HCT116 (cell line): Measurements from ENCODE around the gene PCDH9.

Experiments used
- CBX3 ChIP-seq: IDR thresholded peaks from 2 replicates; pipeline ENCODE4 v1.6.1; 2012; ENCODE audit warnings: low read depth
- EGR1 ChIP-seq: IDR thresholded peaks from 2 replicates; pipeline ENCODE4 v1.6.1; 2012; ENCODE audit warnings: low read depth
- EZH2 ChIP-seq: fragments of 200-600 bp; sonication (generic); IDR thresholded peaks from 2 replicates; pipeline ENCODE4 v1.6.1; 2017; ENCODE audit warnings: antibody characterized with exemption, mixed run types
- EZH2phosphoT487 ChIP-seq: fragments of 200-600 bp; IDR thresholded peaks from 2 replicates; pipeline ENCODE4 v1.6.1; 2018; ENCODE audit warnings: antibody characterized with exemption, borderline replicate concordance
- JUND ChIP-seq: IDR thresholded peaks from 2 replicates; pipeline ENCODE4 v1.6.1; 2012
- MAX ChIP-seq: IDR thresholded peaks from 2 replicates; pipeline ENCODE4 v1.6.1; 2012
- POLR2A ChIP-seq: IDR thresholded peaks from 2 replicates; pipeline ENCODE4 v1.7.0; 2011; ENCODE audit warnings: borderline replicate concordance; ENCODE audit not compliant: insufficient read depth, insufficient read length; ENCODE audit errors: extremely low read depth
- POLR2AphosphoS5 ChIP-seq: IDR thresholded peaks from 2 replicates; pipeline ENCODE4 v1.6.1; 2011; ENCODE audit warnings: mild to moderate bottlenecking, low read depth, low read length, moderate library complexity
- RAD21 ChIP-seq: IDR thresholded peaks from 2 replicates; pipeline ENCODE4 v1.6.1; 2012; ENCODE audit warnings: low read depth, mild to moderate bottlenecking
- SP1 ChIP-seq: IDR thresholded peaks from 2 replicates; pipeline ENCODE4 v1.6.1; 2012; ENCODE audit warnings: low read depth
- SRF ChIP-seq: IDR thresholded peaks from 2 replicates; pipeline ENCODE4 v1.6.1; 2012; ENCODE audit warnings: low read depth
- YY1 ChIP-seq: IDR thresholded peaks from 2 replicates; pipeline ENCODE4 v1.6.1; 2011; ENCODE audit warnings: low read length, low read depth, moderate library complexity, mild to moderate bottlenecking; ENCODE audit not compliant: insufficient replicate concordance; ENCODE audit errors: extremely low read depth
- TF ChIP-seq, protein P1 (sequence below), 3 experiments: fragments of 200-600 bp in 1 of 3; sonication (generic) in 1 of 3; IDR thresholded peaks in 2 of 3; conservative IDR thresholded peaks in 1 of 3; 2 replicates each; pipeline ENCODE4 v1.5.1; 2012 to 2017; ENCODE audit warnings: low read depth in 2 of 3, low read length in 2 of 3, antibody characterized with exemption in 1 of 3, borderline replicate concordance in 1 of 3, control low read depth in 1 of 3, mild to moderate bottlenecking in 1 of 3, mixed read lengths in 1 of 3, mixed run types in 1 of 3, moderate library complexity in 1 of 3; ENCODE audit not compliant: insufficient read depth in 1 of 3
- TF ChIP-seq, protein P2 (sequence below): IDR thresholded peaks from 2 replicates; pipeline ENCODE4 v1.6.1; 2012

DNA sequence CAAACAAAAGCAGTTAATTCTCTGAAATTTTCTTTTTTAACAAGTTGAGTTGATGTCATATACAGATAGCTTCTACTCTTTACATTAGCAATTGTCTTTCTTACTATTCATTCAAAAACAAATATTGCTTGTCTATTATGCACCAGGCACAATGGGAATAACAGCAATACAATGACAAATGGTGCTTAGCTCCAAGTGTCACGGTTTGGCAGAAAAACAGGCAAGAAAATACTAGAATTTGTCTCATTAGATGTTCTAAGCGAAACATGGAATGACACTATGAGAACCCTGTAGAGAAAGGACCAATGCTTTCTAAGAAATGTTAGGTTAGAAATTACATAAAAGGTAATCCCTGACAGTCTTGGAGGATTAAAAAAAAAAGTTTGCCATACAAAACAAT, 187.6 kb downstream of the PCDH9 start:
- TF ChIP-seq, protein P1, sequence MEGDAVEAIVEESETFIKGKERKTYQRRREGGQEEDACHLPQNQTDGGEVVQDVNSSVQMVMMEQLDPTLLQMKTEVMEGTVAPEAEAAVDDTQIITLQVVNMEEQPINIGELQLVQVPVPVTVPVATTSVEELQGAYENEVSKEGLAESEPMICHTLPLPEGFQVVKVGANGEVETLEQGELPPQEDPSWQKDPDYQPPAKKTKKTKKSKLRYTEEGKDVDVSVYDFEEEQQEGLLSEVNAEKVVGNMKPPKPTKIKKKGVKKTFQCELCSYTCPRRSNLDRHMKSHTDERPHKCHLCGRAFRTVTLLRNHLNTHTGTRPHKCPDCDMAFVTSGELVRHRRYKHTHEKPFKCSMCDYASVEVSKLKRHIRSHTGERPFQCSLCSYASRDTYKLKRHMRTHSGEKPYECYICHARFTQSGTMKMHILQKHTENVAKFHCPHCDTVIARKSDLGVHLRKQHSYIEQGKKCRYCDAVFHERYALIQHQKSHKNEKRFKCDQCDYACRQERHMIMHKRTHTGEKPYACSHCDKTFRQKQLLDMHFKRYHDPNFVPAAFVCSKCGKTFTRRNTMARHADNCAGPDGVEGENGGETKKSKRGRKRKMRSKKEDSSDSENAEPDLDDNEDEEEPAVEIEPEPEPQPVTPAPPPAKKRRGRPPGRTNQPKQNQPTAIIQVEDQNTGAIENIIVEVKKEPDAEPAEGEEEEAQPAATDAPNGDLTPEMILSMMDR (IDR thresholded peaks at IDR 0.05 in 2 of 3, conservative IDR thresholded peaks at IDR 0.05 in 1 of 3; ENCODE audit: borderline replicate concordance in 1 of 3, insufficient read depth in 1 of 3, low read depth in 2 of 3, low read length in 2 of 3), result no peak
- TF ChIP-seq SRF (no peak), EZH2phosphoT487 (no peak), SP1 (no peak), POLR2AphosphoS5 (no peak), EGR1 (no peak), YY1 (no peak), RAD21 (no peak), POLR2A (no peak), EZH2 (no peak), JUND (no peak), MAX (no peak), CBX3 (no peak)
- TF ChIP-seq, protein P2, sequence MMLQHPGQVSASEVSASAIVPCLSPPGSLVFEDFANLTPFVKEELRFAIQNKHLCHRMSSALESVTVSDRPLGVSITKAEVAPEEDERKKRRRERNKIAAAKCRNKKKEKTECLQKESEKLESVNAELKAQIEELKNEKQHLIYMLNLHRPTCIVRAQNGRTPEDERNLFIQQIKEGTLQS, result no peak
